Kidney glomerular epithelial cell (primary cell): Measurements from ENCODE around the gene IL2RA.
"Not testable (repeated sequence)": the region's sequence is repeated elsewhere in the genome, so short reads cannot be mapped to it uniquely, and the experiment has no call there.

Experiments
- DNase-seq: peaks from one replicate; lab custom pipeline; 2025; lab: John Stamatoyannopoulos, UW

Gene IL2RA

GRCh38 chr10:5977471-5978229, 84.5 kb downstream of the IL2RA start, which contains the start of gene IL15RA:
Gene IL15RA (minus strand): TSS chr10:5977543. CDS start chr10:5977492, 51 bp downstream.
- peak; percentile 43 for DNase-seq

- DNase-seq = no peak
Observed at GRCh38 chr10:5976512-5977470, 85.4 kb downstream of the IL2RA start.

- DNase-seq = no peak
Observed at GRCh38 chr10:5975641-5976473, 86.3 kb downstream of the IL2RA start.

- DNase-seq = no peak
Observed at GRCh38 chr10:5973069-5973468, 89.1 kb downstream of the IL2RA start.

GRCh38 chr10:5971886-5972285, 90.3 kb downstream of the IL2RA start:
- no peak for DNase-seq

- DNase-seq = no peak
Observed at GRCh38 chr10:5971315-5971832, 90.8 kb downstream of the IL2RA start.

- no peak for DNase-seq
Observed at GRCh38 chr10:5970527-5970926, 91.6 kb downstream of the IL2RA start.

- no peak for DNase-seq
Observed at GRCh38 chr10:5970066-5970465, 92.1 kb downstream of the IL2RA start.

- DNase-seq = no peak
Observed at GRCh38 chr10:5968681-5969453, 93.3 kb downstream of the IL2RA start.

- DNase-seq = no peak
Observed at GRCh38 chr10:5968037-5968680, 94.0 kb downstream of the IL2RA start.

- DNase-seq = peak; percentile 68
Observed at GRCh38 chr10:5965266-5965665, 96.9 kb downstream of the IL2RA start.

- no peak for DNase-seq
Observed at GRCh38 chr10:5964736-5965135, 97.4 kb downstream of the IL2RA start.

GRCh38 chr10:5963591-5963990, 98.6 kb downstream of the IL2RA start:
- DNase-seq = no peak

GRCh38 chr10:5963071-5963470, 99.1 kb downstream of the IL2RA start:
- no peak for DNase-seq

GRCh38 chr10:5962358-5962940, 99.7 kb downstream of the IL2RA start:
- DNase-seq = not testable (repeated sequence)

- no peak for DNase-seq
Observed at GRCh38 chr10:5961405-5962100, 100.6 kb downstream of the IL2RA start.

GRCh38 chr10:5960973-5961275, 101.2 kb downstream of the IL2RA start:
- DNase-seq = not testable (repeated sequence)
